PFSK-1 (cell line): ENCODE data around the gene CASK.

ENCODE experiments used
- POLR2AphosphoS5 ChIP-seq: IDR thresholded peaks from 2 replicates; pipeline ENCODE4 v1.6.1; 2012; ENCODE audit warnings: low read depth, mild to moderate bottlenecking, control low read depth, low read length, moderate library complexity
- SIN3A ChIP-seq: IDR thresholded peaks from 2 replicates; pipeline ENCODE4 v1.6.1; 2012; ENCODE audit warnings: mild to moderate bottlenecking, low read length, moderate library complexity, borderline replicate concordance; ENCODE audit not compliant: insufficient read depth
- TAF1 ChIP-seq: IDR thresholded peaks from 2 replicates; pipeline ENCODE4 v1.6.1; 2012; ENCODE audit warnings: low read length, control low read depth, borderline replicate concordance; ENCODE audit not compliant: insufficient read depth
- TF ChIP-seq, protein P1 (sequence below), 2 experiments: IDR thresholded peaks; 2 replicates each; pipeline versions ENCODE4 v1.6.1 to v1.8.0; 2011 to 2012; ENCODE audit warnings: low read depth in 2 of 2, low read length in 2 of 2, control low read depth in 1 of 2, inconsistent platforms in 1 of 2, mild to moderate bottlenecking in 1 of 2, moderate library complexity in 1 of 2; ENCODE audit not compliant: insufficient read depth in 1 of 2

DNA sequence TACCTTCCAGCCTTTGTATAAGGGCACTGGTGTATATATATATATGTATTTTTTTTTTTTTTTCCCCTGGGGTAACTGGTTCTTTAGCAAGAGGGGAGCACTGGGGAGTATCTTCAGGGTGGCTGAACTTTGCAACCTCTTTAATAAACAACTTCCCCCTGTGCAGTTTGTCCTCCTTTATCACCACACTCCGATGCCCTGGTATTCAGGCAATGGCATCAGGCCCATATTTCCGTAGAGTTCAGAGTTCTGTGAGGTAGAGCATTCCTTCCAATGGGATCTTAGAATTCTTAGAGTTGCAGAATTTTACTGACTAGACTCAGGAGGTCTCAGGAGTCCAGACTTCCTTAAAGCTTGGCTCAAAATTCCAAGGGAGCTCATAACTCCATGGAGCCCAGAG lies 451.6 kb downstream of the CASK start:
- no peak for TF ChIP-seq SIN3A
- no peak for TF ChIP-seq POLR2AphosphoS5
- TF ChIP-seq, protein P1, sequence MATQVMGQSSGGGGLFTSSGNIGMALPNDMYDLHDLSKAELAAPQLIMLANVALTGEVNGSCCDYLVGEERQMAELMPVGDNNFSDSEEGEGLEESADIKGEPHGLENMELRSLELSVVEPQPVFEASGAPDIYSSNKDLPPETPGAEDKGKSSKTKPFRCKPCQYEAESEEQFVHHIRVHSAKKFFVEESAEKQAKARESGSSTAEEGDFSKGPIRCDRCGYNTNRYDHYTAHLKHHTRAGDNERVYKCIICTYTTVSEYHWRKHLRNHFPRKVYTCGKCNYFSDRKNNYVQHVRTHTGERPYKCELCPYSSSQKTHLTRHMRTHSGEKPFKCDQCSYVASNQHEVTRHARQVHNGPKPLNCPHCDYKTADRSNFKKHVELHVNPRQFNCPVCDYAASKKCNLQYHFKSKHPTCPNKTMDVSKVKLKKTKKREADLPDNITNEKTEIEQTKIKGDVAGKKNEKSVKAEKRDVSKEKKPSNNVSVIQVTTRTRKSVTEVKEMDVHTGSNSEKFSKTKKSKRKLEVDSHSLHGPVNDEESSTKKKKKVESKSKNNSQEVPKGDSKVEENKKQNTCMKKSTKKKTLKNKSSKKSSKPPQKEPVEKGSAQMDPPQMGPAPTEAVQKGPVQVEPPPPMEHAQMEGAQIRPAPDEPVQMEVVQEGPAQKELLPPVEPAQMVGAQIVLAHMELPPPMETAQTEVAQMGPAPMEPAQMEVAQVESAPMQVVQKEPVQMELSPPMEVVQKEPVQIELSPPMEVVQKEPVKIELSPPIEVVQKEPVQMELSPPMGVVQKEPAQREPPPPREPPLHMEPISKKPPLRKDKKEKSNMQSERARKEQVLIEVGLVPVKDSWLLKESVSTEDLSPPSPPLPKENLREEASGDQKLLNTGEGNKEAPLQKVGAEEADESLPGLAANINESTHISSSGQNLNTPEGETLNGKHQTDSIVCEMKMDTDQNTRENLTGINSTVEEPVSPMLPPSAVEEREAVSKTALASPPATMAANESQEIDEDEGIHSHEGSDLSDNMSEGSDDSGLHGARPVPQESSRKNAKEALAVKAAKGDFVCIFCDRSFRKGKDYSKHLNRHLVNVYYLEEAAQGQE (IDR thresholded peaks at IDR 0.05; ENCODE audit: insufficient read depth in 1 of 2, low read depth in 2 of 2, low read length in 2 of 2), result no peak
- TF ChIP-seq TAF1, result no peak
